SK-N-SH (cell line): ENCODE results near the gene TMEM161A. TPM values are rescaled to one million over a fixed set of nuclear protein-coding genes. Genes with fewer than 3 reads are reported as not detected.

Experiments used
- CTCF ChIA-PET: fragments of 300-600, 350-600 bp; formaldehyde crosslinking; extraction: SDS; loops from one replicate; lab custom pipeline; 2021; lab: Yijun Ruan, JAX
- POLR2A ChIA-PET: fragments of 350-600 bp; sonication (Branson Sonifier 250); formaldehyde crosslinking; extraction: SDS; loops from one replicate; lab custom pipeline; 2020; ENCODE audit warnings: antibody characterized with exemption, inconsistent platforms; lab: Yijun Ruan, JAX
- DNase-seq: peaks from one replicate; pipeline ENCODE4 v3.0.0; 2012
- H2AFZ ChIP-seq: fragments of 200-600 bp; sonication (generic); 2 replicates; pipeline ENCODE4 v1.8.1; 2016; ENCODE audit warnings: antibody characterized with exemption, mild to moderate bottlenecking, low read depth
- H3F3A ChIP-seq: fragments of 200-600 bp; sonication (generic); replicated peaks from 2 replicates; pipeline ENCODE3; 2016; ENCODE audit warnings: antibody characterized with exemption, mild to moderate bottlenecking; ENCODE audit not compliant: insufficient read depth
- H3K27ac ChIP-seq, 2 experiments: fragments of 200-500 bp in 1 of 2; fragments of 200-600 bp in 1 of 2; sonication (Bioruptor generic) in 1 of 2; sonication (generic), shearing (Covaris generic) in 1 of 2; 2 replicates each; pipeline versions ENCODE4 v1.5.1 to v1.6.1; 2014 to 2016; ENCODE audit warnings: low read depth in 2 of 2, inconsistent platforms in 1 of 2, low read length in 1 of 2, mild to moderate bottlenecking in 1 of 2, mixed read lengths in 1 of 2
- H3K27me3 ChIP-seq: fragments of 200-600 bp; sonication (generic), shearing (Covaris generic); 2 replicates; pipeline ENCODE4 v1.6.1; 2016; ENCODE audit warnings: mixed run types; ENCODE audit not compliant: insufficient read depth
- H3K36me3 ChIP-seq, 2 experiments: fragments of 200-500 bp in 1 of 2; fragments of 200-600 bp in 1 of 2; sonication (Bioruptor generic) in 1 of 2; sonication (generic) in 1 of 2; replicated peaks in 1 of 2; 2 replicates each; pipeline versions ENCODE3 to v1.5.1; 2014 to 2016; ENCODE audit warnings: low read length in 1 of 2, mild to moderate bottlenecking in 1 of 2; ENCODE audit not compliant: insufficient read depth in 2 of 2, control insufficient read depth in 1 of 2
- H3K4me1 ChIP-seq, 2 experiments: fragments of 200-500 bp in 1 of 2; fragments of 200-600 bp in 1 of 2; sonication (Bioruptor generic) in 1 of 2; sonication (generic), shearing (Covaris generic) in 1 of 2; 2 replicates each; pipeline versions ENCODE4 v1.5.1 to v1.6.1; 2014 to 2016; ENCODE audit warnings: low read depth in 1 of 2, low read length in 1 of 2, mixed run types in 1 of 2; ENCODE audit not compliant: insufficient read depth in 2 of 2, control insufficient read depth in 1 of 2
- H3K4me2 ChIP-seq: fragments of 200-600 bp; sonication (generic), shearing (Covaris generic); 2 replicates; pipeline ENCODE4 v1.6.1; 2017; ENCODE audit warnings: mixed run types
- H3K4me3 ChIP-seq, 2 experiments: fragments of 200-500 bp in 1 of 2; fragments of 200-600 bp in 1 of 2; sonication (Bioruptor generic) in 1 of 2; sonication (generic), shearing (Covaris generic) in 1 of 2; 2 replicates each; pipeline versions ENCODE4 v1.5.1 to v1.8.1; 2014 to 2016; ENCODE audit warnings: low read depth in 2 of 2, inconsistent platforms in 1 of 2, low read length in 1 of 2, mild to moderate bottlenecking in 1 of 2, mixed read lengths in 1 of 2, moderate library complexity in 1 of 2
- H3K79me2 ChIP-seq: fragments of 200-600 bp; sonication (generic); 2 replicates; pipeline ENCODE4 v1.8.1; 2017; ENCODE audit warnings: mild to moderate bottlenecking; ENCODE audit not compliant: insufficient read depth
- H3K9ac ChIP-seq: fragments of 200-600 bp; sonication (generic); 2 replicates; pipeline ENCODE4 v1.6.1; 2017; ENCODE audit warnings: mixed run types
- H3K9me2 ChIP-seq: fragments of 200-600 bp; sonication (generic); 2 replicates; pipeline ENCODE4 v1.6.1; 2017; ENCODE audit warnings: mixed run types
- H3K9me3 ChIP-seq: fragments of 200-600 bp; sonication (generic); 2 replicates; pipeline ENCODE4 v1.6.1; 2017; ENCODE audit warnings: mixed run types, mild to moderate bottlenecking, moderate library complexity
- H4K20me1 ChIP-seq: fragments of 200-600 bp; sonication (generic); 2 replicates; pipeline ENCODE4 v1.6.1; 2017; ENCODE audit warnings: mild to moderate bottlenecking, mixed run types; ENCODE audit not compliant: insufficient read depth
- CTCF ChIP-seq: fragments of 200-600 bp; sonication (generic); IDR thresholded peaks from 2 replicates; pipeline ENCODE4 v1.6.1; 2017; ENCODE audit warnings: antibody characterized with exemption, mild to moderate bottlenecking, moderate library complexity
- ELF1 ChIP-seq: IDR thresholded peaks from 2 replicates; pipeline ENCODE4 v1.4.0; 2012
- FOXM1 ChIP-seq: IDR thresholded peaks from 2 replicates; pipeline ENCODE4 v1.4.0; 2012; ENCODE audit warnings: low read depth, mild to moderate bottlenecking
- GATA2 ChIP-seq: sonication (generic); formaldehyde crosslinking; IDR thresholded peaks from 2 replicates; pipeline ENCODE4 v1.5.0; 2020; ENCODE audit warnings: mild to moderate bottlenecking, missing genetic modification reagents
- MEF2A ChIP-seq: IDR thresholded peaks from 2 replicates; pipeline ENCODE4 v1.4.0; 2012; ENCODE audit warnings: low read depth, borderline replicate concordance
- NFIC ChIP-seq: IDR thresholded peaks from 2 replicates; pipeline ENCODE4 v1.4.0; 2012; ENCODE audit warnings: borderline replicate concordance
- POLR2AphosphoS5 ChIP-seq: IDR thresholded peaks from 2 replicates; pipeline ENCODE4 v1.6.1; 2012; ENCODE audit warnings: low read depth, low read length
- RCOR1 ChIP-seq: fragments of 150-350 bp; IDR thresholded peaks from 2 replicates; pipeline ENCODE4 v1.6.1; 2017; ENCODE audit warnings: antibody characterized with exemption, low read length
- REST ChIP-seq: IDR thresholded peaks from 2 replicates; pipeline ENCODE4 v1.6.1; 2012; ENCODE audit warnings: mild to moderate bottlenecking, low read depth, low read length, moderate library complexity
- SMC3 ChIP-seq: IDR thresholded peaks from 2 replicates; pipeline ENCODE4 v1.6.1; 2012; ENCODE audit warnings: low read depth, low read length, improper control_type of control experiment
- TAF1 ChIP-seq: IDR thresholded peaks from 2 replicates; pipeline ENCODE4 v1.6.1; 2012; ENCODE audit warnings: low read depth, mild to moderate bottlenecking, low read length, moderate library complexity, borderline replicate concordance
- USF1 ChIP-seq: IDR thresholded peaks from 2 replicates; pipeline ENCODE4 v1.4.0; 2012; ENCODE audit warnings: low read depth, borderline replicate concordance
- USF2 ChIP-seq: fragments of 150-350 bp; IDR thresholded peaks from 2 replicates; pipeline ENCODE4 v1.6.1; 2017; ENCODE audit warnings: antibody characterized with exemption, low read length, low read depth, borderline replicate concordance
- WGBS: methylation state at CpG from one replicate; pipeline ENCODE4 v1.1.6; 2017; ENCODE audit warnings: low lambda C conversion rate; 5-methylcytosine and 5-hydroxymethylcytosine counted together
- polyA plus RNA-seq, 3 experiments: library from polyadenylated mRNA; depleted of rRNA; stranded (reverse); fragments of >200 nt; gene quantifications; 2 replicates each; pipeline ENCODE4 v1.2.3, GENCODE V29; 2012

Gene TMEM161A
- polyA plus RNA-seq, 1 of the 3 experiments (the other 2 are of a cell fraction), result 39.3 TPM

GRCh38 chr19:19111967-19112580, 26.2 kb downstream of the TMEM161A start:
- H3K9me2 ChIP-seq, result no peaks in the 10 kb centered on the region
- H3K79me2 ChIP-seq, result no peaks in the 10 kb centered on the region
- ChIA-PET CTCF (interaction anchor here (0.6 to 1.4 kb wide), 5 partner anchors 9 to 91 kb away, joined by 3 to 8 read pairs (median 3); no protein-coding TSS in a partner anchor), POLR2A (no interaction called here)
- TF ChIP-seq MEF2A (no peak), RCOR1 (no peak), GATA2 (no peak), SMC3 (no peak), USF1 (no peak), CTCF (no peak), USF2 (no peak), REST (no peak), NFIC (no peak), FOXM1 (no peak), POLR2AphosphoS5 (no peak), ELF1 (no peak), TAF1 (no peak)
- no peaks in the 10 kb centered on the region for H4K20me1 ChIP-seq
- H3K4me3 ChIP-seq, result no peak overlapping the region
- H3F3A ChIP-seq, result no peaks in the 10 kb centered on the region
- no peak overlapping the region for H3K27ac ChIP-seq
- DNase-seq, result peak; percentile 17
- H3K27me3 ChIP-seq, result no peaks in the 10 kb centered on the region
- H3K36me3 ChIP-seq, result no peaks in the 10 kb centered on the region
- WGBS, result 89% methylated on average over 9 of the region's 9 CpGs
- no peaks in the 10 kb centered on the region for H3K9me3 ChIP-seq
- H3K4me2 ChIP-seq, result no peak overlapping the region
- no peak overlapping the region for H2AFZ ChIP-seq
- no peak overlapping the region for H3K9ac ChIP-seq
- H3K4me1 ChIP-seq, result no peaks in the 10 kb centered on the region; a peak in 1 of 4 replicates
